Right cardiac atrium (tissue), 5 donors: Measurements from ENCODE around the gene CLEC4E. TPM values are rescaled to one million over a fixed set of nuclear protein-coding genes. Genes with fewer than 3 reads are reported as not detected.

Experiments used
- ATAC-seq, 2 donors: fragments of 200-7000 bp; cut with Tn5 transposase; one replicate each; pipeline versions ENCODE4 v1.8.0 to v1.9.1; 2020; ENCODE audit warnings: moderate library complexity in 2 of 2, mild to moderate bottlenecking in 1 of 2
- DNase-seq, 3 donors: peaks; one replicate each; pipeline ENCODE4 v3.0.0-alpha.2; 2020
- H3K27ac ChIP-seq: one replicate; pipeline ENCODE4 v1.5.1; 2013; ENCODE audit warnings: mild to moderate bottlenecking, low read length, control low read depth, moderate library complexity
- H3K27me3 ChIP-seq: one replicate; pipeline ENCODE4 v1.6.1; 2013; ENCODE audit not compliant: control insufficient read depth, insufficient read depth
- H3K4me1 ChIP-seq: one replicate; pipeline ENCODE4 v1.6.1; 2013; ENCODE audit warnings: low read length; ENCODE audit not compliant: control insufficient read depth, insufficient read depth
- H3K4me3 ChIP-seq: one replicate; pipeline ENCODE4 v1.5.1; 2013; ENCODE audit warnings: low read length, control low read depth
- H3K9me3 ChIP-seq: one replicate; pipeline ENCODE4 v1.6.1; 2013; ENCODE audit warnings: low read length; ENCODE audit not compliant: control insufficient read depth
- WGBS: extraction: QIAGEN DNeasy Blood & Tissue Kit; methylation state at CpG from one replicate; pipeline ENCODE4 v1.1.7; 2013; 5-methylcytosine and 5-hydroxymethylcytosine counted together
- intact Hi-C, 4 donors: fragments of 100-400 bp; cut with DNase I; formaldehyde crosslinking; loops; one replicate each; pipeline versions ENCODE4 v1.11.0 to v1.14.0; 2022 to 2023
- polyA plus RNA-seq: library from polyadenylated mRNA; stranded (reverse); fragments of 200-250 nt; gene quantifications from one replicate; pipeline ENCODE4 v1.2.3, GENCODE V29; 2013
- total RNA-seq, 4 donors: library from RNA; stranded (reverse); fragmentation: NEBNext Ultra II Directional; extraction: Animal tissue kit (Norgen Biotek cat#: 25700); gene quantifications; one replicate each; pipeline ENCODE4 v1.2.1, GENCODE V29; 2021
- donor health status: healthy with polysubstance abuse.
- donor health status: DM: no; HTN: yes; CAD: no.
- donor health status: DM: no; HTN: no; CAD: no.
- donor health status: DM: no; HTN: yes; CAD: no; lungs with severe emphysema.
- donor health status: DM: yes; HTN: yes; CAD: no.

Gene CLEC4E
- total and polyA plus RNA-seq, 5 donors: 0.95 to 4.5 (median 1.9) TPM

GRCh38 chr12:8562310-8562709 lies 21.6 kb upstream of the CLEC4E start:
- no peaks in the 10 kb centered on the region for H3K9me3 ChIP-seq
- DNase-seq (no peak), ATAC-seq (no peak)
- H3K4me1 ChIP-seq: no peaks in the 10 kb centered on the region
- no peak overlapping the region for H3K4me3 ChIP-seq
- no peak overlapping the region for H3K27ac ChIP-seq
- no peaks in the 10 kb centered on the region for H3K27me3 ChIP-seq
- 93% methylated on average over 6 of the region's 6 CpGs for WGBS
- intact Hi-C loops: no loop called here

- intact Hi-C loops: no loop called here
- DNase-seq (no peak), ATAC-seq (no peak)
Measured at GRCh38 chr12:8561011-8561410, 20.3 kb upstream of the CLEC4E start.

GRCh38 chr12:8559676-8560075 lies 19.0 kb upstream of the CLEC4E start:
- no peak for DNase-seq
- Histone ChIP-seq H3K27ac (no peak overlapping the region), H3K4me3 (no peak overlapping the region), H3K9me3 (no peaks in the 10 kb centered on the region), H3K27me3 (no peaks in the 10 kb centered on the region), H3K4me1 (no peaks in the 10 kb centered on the region)
- 75% methylated on average over 11 of the region's 11 CpGs for WGBS
- intact Hi-C loops: no loop called here
- ATAC-seq: no peak

More at GRCh38 chr12:8561011-8561410, 20.3 kb upstream of the CLEC4E start:
- Histone ChIP-seq H3K9me3 (no peaks in the 10 kb centered on the region), H3K27me3 (no peaks in the 10 kb centered on the region), H3K4me1 (no peaks in the 10 kb centered on the region), H3K27ac (no peak overlapping the region), H3K4me3 (no peak overlapping the region)
- 16% methylated on average over 4 of the region's 4 CpGs for WGBS

DNA sequence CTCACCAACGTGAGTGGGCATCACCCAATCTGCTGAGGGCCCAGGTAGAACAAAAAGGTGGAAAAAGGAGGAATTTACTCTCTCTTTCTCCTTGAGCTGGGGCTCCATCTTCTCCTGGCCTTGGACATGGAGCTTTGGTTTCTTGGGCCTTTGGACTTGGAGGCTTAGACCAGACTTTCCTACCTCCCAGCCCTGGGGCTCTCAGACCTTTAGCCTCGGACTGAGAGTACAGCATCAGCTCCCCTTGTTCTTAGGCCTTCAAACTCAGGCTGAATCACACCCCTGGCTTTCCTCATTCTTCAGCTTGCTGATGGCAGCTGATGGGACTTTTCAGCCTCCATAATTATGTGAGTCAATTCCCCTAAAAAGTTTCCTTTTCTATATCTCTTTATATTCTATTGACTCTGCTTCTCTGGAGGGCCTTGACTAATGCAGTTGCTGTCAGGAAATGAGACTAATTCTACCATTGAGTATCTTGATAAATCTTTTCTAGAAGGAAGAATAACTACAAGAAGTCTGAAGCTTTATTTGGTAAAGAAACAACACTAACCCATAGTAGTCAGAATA lies 15.9 kb upstream of the CLEC4E start:
- DNase-seq: no peak
- H3K4me3 ChIP-seq: no peak overlapping the region
- 57% methylated on average over 2 of the region's 2 CpGs for WGBS
- H3K9me3 ChIP-seq: no peaks in the 10 kb centered on the region
- no peak for ATAC-seq
- H3K27me3 ChIP-seq: no peaks in the 10 kb centered on the region
- no peaks in the 10 kb centered on the region for H3K4me1 ChIP-seq
- no peak overlapping the region for H3K27ac ChIP-seq
- intact Hi-C loops: no loop called here

DNA sequence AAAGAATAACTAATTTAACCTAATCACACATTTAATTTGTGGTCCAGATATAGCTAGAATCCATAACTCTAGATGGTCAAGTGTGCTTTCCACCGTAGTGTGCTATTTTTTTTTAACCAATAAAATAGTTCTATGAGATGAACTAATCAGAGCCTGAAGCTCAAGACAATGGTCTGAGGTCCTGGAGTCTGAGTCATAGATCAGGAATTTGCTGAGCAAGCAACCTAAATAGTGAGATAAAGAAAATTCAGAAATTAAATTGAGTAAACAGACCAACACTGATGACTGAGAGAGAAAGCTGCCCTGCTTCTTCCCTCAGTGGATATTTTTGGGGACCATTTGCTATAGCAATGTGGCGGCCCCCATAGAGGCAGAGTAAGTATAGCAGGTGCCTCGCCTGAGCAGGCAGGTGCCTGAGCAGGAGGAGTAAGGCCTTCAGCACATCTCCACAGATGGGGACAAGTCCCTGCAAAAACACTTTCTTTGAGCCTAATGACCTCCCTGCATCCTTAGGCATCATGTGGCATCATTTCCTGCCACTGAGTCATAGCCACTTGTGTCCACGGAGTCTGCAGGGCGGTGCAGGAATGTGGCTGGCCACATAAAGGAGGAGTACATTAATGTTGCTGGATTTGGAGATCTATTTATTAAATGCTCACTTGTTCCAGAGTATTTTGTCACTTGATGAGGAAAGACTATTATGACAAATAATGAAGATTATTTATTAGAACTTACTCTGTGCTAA lies 13.9 kb upstream of the CLEC4E start:
- DNase-seq: no peak
- Histone ChIP-seq H3K9me3 (no peaks in the 10 kb centered on the region), H3K27me3 (no peaks in the 10 kb centered on the region), H3K4me3 (no peak overlapping the region), H3K4me1 (no peaks in the 10 kb centered on the region), H3K27ac (no peak overlapping the region)
- intact Hi-C loops: no loop called here
- no peak for ATAC-seq
- WGBS: 80% methylated on average over 5 of the region's 5 CpGs

- no peak overlapping the region for H3K27ac ChIP-seq
- 72% methylated on average over 6 of the region's 6 CpGs for WGBS
- no peak for ATAC-seq
- intact Hi-C loops: no loop called here
- no peaks in the 10 kb centered on the region for H3K9me3 ChIP-seq
- no peak for DNase-seq
- H3K4me3 ChIP-seq: no peak overlapping the region
- H3K4me1 ChIP-seq: no peaks in the 10 kb centered on the region
- H3K27me3 ChIP-seq: no peaks in the 10 kb centered on the region
Measured at GRCh38 chr12:8553088-8553627, 12.5 kb upstream of the CLEC4E start.

GRCh38 chr12:8549381-8549780 lies 8.7 kb upstream of the CLEC4E start:
- 74% methylated on average over 5 of the region's 5 CpGs for WGBS
- intact Hi-C loops: loop anchor here in 1 of 4 donors (10.0 kb wide), 1 partner anchor 65 kb away; the partner anchor contains the start of gene AICDA
- ATAC-seq: no peak

DNA sequence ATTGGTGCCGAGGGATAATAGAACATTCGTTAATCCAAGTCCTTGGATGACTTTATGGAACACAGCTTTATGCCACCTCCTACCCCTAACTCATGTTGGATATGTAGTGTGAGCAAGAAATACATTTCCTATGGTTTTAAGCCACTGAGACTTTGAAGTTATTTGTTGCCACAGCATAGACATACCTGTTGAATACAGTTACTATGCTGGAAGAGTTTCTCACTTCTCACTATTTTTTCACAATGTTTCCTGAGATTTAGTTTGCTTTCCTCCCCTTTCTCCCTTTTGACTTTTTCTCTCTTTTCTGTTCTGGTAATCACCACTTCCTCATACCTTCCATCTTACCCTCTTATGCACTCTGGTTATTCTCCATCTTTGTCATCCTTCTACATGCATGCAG lies 7.5 kb upstream of the CLEC4E start:
- WGBS: 93% methylated on average over 2 of the region's 2 CpGs
- ATAC-seq (no peak), DNase-seq (no peak)
- Histone ChIP-seq H3K27me3 (no peaks in the 10 kb centered on the region), H3K9me3 (no peaks in the 10 kb centered on the region), H3K4me1 (no peaks in the 10 kb centered on the region), H3K27ac (no peak overlapping the region), H3K4me3 (no peak overlapping the region)
- intact Hi-C loops: loop anchor here in 1 of 4 donors (10.0 kb wide), 1 partner anchor 67 kb away; the partner anchor contains the start of gene AICDA

More at GRCh38 chr12:8549381-8549780, 8.7 kb upstream of the CLEC4E start:
- H3K27ac ChIP-seq: no peak overlapping the region
- H3K27me3 ChIP-seq: no peaks in the 10 kb centered on the region
- no peak overlapping the region for H3K4me3 ChIP-seq
- no peaks in the 10 kb centered on the region for H3K4me1 ChIP-seq
- DNase-seq: no peak
- no peaks in the 10 kb centered on the region for H3K9me3 ChIP-seq

DNA sequence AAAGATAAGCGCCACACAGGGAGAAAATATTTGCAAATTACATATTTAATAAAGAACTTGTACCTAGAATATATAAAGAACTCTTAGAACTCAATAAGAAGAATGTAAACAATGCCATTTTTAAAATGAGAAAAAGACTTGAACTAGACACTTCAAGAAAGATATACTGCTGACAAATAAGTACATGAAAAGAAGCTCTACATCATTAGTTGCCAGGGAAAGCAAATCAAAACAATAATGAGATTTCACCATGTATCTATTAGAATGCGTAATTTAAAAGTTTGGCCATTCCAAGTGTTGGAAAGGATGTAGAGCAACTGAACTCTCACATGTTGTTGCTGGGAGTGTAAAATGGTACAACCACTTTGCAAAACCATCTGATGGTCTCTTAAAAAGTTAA lies 6.9 kb upstream of the CLEC4E start:
- Histone ChIP-seq H3K27me3 (no peaks in the 10 kb centered on the region), H3K4me1 (no peaks in the 10 kb centered on the region), H3K4me3 (no peak overlapping the region), H3K9me3 (no peaks in the 10 kb centered on the region), H3K27ac (no peak overlapping the region)
- DNase-seq (no peak), ATAC-seq (no peak)
- 68% methylated on average over 2 of the region's 2 CpGs for whole genome bisulfite sequencing
- intact Hi-C loops: loop anchor here in 1 of 4 donors (10.0 kb wide), 1 partner anchor 67 kb away; the partner anchor contains the start of gene AICDA

GRCh38 chr12:8546591-8546990 lies 5.9 kb upstream of the CLEC4E start:
- ATAC-seq: no peak
- no peak overlapping the region for H3K4me3 ChIP-seq
- H3K27ac ChIP-seq: no peak overlapping the region
- no peaks in the 10 kb centered on the region for H3K9me3 ChIP-seq
- H3K4me1 ChIP-seq: no peaks in the 10 kb centered on the region
- H3K27me3 ChIP-seq: no peaks in the 10 kb centered on the region
- 70% methylated on average over 3 of the region's 3 CpGs for WGBS
- intact Hi-C loops: loop anchor here in 1 of 4 donors (10.0 kb wide), 1 partner anchor 68 kb away; the partner anchor contains the start of gene AICDA
- no peak for DNase-seq

DNA sequence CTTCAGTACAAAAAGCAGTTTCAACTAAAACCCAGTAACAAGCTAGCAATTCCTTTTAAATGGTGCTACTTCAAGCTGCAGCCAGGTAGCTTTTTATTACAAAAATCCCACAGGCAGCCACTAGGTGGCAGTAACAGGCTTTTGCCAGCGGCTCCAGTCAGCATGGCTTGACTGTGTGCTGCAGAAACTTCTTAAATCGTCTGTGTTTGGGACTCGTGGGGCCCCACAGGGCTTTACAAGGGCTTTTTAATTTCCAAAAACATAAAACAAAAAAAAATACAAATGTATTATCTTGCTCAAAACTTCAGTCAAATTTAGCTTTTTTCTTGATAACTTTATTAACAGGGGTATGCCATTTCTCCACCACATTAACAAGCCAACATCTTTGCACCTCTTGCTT lies 3.6 kb upstream of the CLEC4E start:
- no peaks in the 10 kb centered on the region for H3K9me3 ChIP-seq
- H3K27ac ChIP-seq: no peak overlapping the region
- no peaks in the 10 kb centered on the region for H3K4me1 ChIP-seq
- DNase-seq: peak; percentile 47 to 73 (median 56)
- peak in 1 of 2 donors; percentile 71 for ATAC-seq
- no peaks in the 10 kb centered on the region for H3K27me3 ChIP-seq
- 1% methylated on average over 3 of the region's 3 CpGs for WGBS
- H3K4me3 ChIP-seq: peak overlapping the region; percentile 27
- intact Hi-C loops: loop anchor here in 2 of 4 donors (2.0 to 10.0 kb wide), 2 partner anchors 65 to 71 kb away; partner anchors contain the start of gene AICDA (in 1 of the 2)
